Panc1 (cell line): ENCODE data around the gene TTC28. TPM values are rescaled to one million over a fixed set of nuclear protein-coding genes. Genes with fewer than 3 reads are reported as not detected.
"Not testable (repeated sequence)": the region's sequence is repeated elsewhere in the genome, so short reads cannot be mapped to it uniquely, and the experiment has no call there.

ENCODE experiments used
- ATAC-seq: fragments of 200-7000 bp; cut with Tn5 transposase; 2 replicates; pipeline ENCODE4 v1.9.1; 2020; ENCODE audit warnings: mild to moderate bottlenecking, moderate library complexity
- BruUV-seq: library from RNA; stranded (reverse); fragments of 400-500 nt; replicated peaks from 2 replicates; lab custom pipeline; 2021; lab: Mats Ljungman, UMichigan
- CTCF ChIA-PET: fragments of 300-600 bp; sonication (Branson Sonifier 250); formaldehyde crosslinking; loops from one replicate; lab custom pipeline; 2022; ENCODE audit warnings: antibody characterized with exemption; lab: Charles Lee
- POLR2A ChIA-PET: fragments of 300-600 bp; sonication (Branson Sonifier 250); formaldehyde crosslinking; loops from one replicate; lab custom pipeline; 2022; ENCODE audit warnings: antibody characterized with exemption; lab: Charles Lee
- DNase-seq: peaks from one replicate; pipeline ENCODE4 v3.0.0-alpha.2; 2010; ENCODE audit warnings: low read depth, low spot score
- H3K27ac ChIP-seq: 2 replicates; pipeline ENCODE4 v1.5.1; 2011; ENCODE audit warnings: mild to moderate bottlenecking, low read length, inconsistent platforms
- H3K27me3 ChIP-seq: fragments of 200-500 bp; sonication (Bioruptor generic); 2 replicates; pipeline ENCODE4 v1.6.0; 2014; ENCODE audit warnings: low read length, inconsistent platforms; ENCODE audit not compliant: control insufficient read depth, insufficient read depth
- H3K36me3 ChIP-seq: fragments of 200-500 bp; sonication (Bioruptor generic); 2 replicates; pipeline ENCODE4 v1.5.1; 2014; ENCODE audit warnings: inconsistent platforms, mild to moderate bottlenecking, low read length, moderate library complexity; ENCODE audit not compliant: control insufficient read depth, insufficient read depth
- H3K4me1 ChIP-seq: 2 replicates; pipeline ENCODE4 v1.5.1; 2011; ENCODE audit warnings: inconsistent platforms, mild to moderate bottlenecking, low read length, moderate library complexity; ENCODE audit not compliant: control insufficient read depth, insufficient read depth
- H3K4me3 ChIP-seq, 2 experiments: 2 replicates each; pipeline ENCODE4 v1.5.1; 2011 to 2012; ENCODE audit warnings: low read depth in 2 of 2, low read length in 2 of 2, mild to moderate bottlenecking in 2 of 2, inconsistent platforms in 1 of 2, moderate library complexity in 1 of 2
- H3K9me3 ChIP-seq: fragments of 200-500 bp; sonication (Bioruptor generic); 2 replicates; pipeline ENCODE4 v1.5.1; 2014; ENCODE audit warnings: low read depth, mild to moderate bottlenecking, inconsistent platforms, low read length, moderate library complexity; ENCODE audit not compliant: control insufficient read depth, insufficient read depth
- CTCF ChIP-seq: fragments of 450-650 bp; IDR thresholded peaks from 2 replicates; pipeline ENCODE4 v1.5.1; 2017; ENCODE audit warnings: mild to moderate bottlenecking
- POLR2AphosphoS5 ChIP-seq: IDR thresholded peaks from 2 replicates; pipeline ENCODE4 v1.6.1; 2012; ENCODE audit warnings: mild to moderate bottlenecking, low read depth, low read length, moderate library complexity
- REST ChIP-seq, 2 experiments: IDR thresholded peaks; 2 replicates each; pipeline ENCODE4 v1.6.1; 2011 to 2012; ENCODE audit warnings: low read depth in 2 of 2, control low read depth in 1 of 2, low read length in 1 of 2, mild to moderate bottlenecking in 1 of 2, moderate library complexity in 1 of 2; ENCODE audit not compliant: insufficient read depth in 1 of 2
- SIN3A ChIP-seq: IDR thresholded peaks from 2 replicates; pipeline ENCODE4 v1.6.1; 2012; ENCODE audit warnings: low read depth, mild to moderate bottlenecking, low read length, moderate library complexity, borderline replicate concordance; ENCODE audit not compliant: insufficient read depth
- TCF7L2 ChIP-seq: IDR thresholded peaks from 2 replicates; pipeline ENCODE4 v1.6.1; 2011; ENCODE audit warnings: mild to moderate bottlenecking, low read depth, low read length, inconsistent platforms
- in situ Hi-C: cut with HindIII; loops from 2 replicates; pipeline ENCODE4 v1.10.0; 2016; ENCODE audit warnings: low sequenced_read_pairs, low pct_unique_long_range_greater_than_20kb
- intact Hi-C: fragments of 100-400 bp; cut with micrococcal nuclease; formaldehyde crosslinking; loops from one replicate; pipeline ENCODE4 v1.10.0; 2022; ENCODE audit not compliant: unreplicated experiment
- total RNA-seq: library from RNA; stranded (reverse); gene quantifications from one replicate; pipeline ENCODE4 v1.2.1, GENCODE V29; 2021; ENCODE audit not compliant: unreplicated experiment

TTC28 gene
- total RNA-seq, 1 experiment from 2014 or later: 24.8 TPM

GRCh38 chr22:28473258-28473657, 206.4 kb downstream of the TTC28 start:
- in situ Hi-C loops: no loop called here
- ChIA-PET CTCF (no interaction called here), POLR2A (no interaction called here)

GRCh38 chr22:28467055-28467454, 212.6 kb downstream of the TTC28 start:
- intact Hi-C loops, ATAC-seq, H3K4me3 ChIP-seq, H3K4me1 ChIP-seq, H3K36me3 ChIP-seq, DNase-seq, H3K27me3 ChIP-seq, H3K9me3 ChIP-seq, in situ Hi-C loops, BruUV-seq, CTCF ChIA-PET, H3K27ac ChIP-seq, POLR2A ChIA-PET: not testable (repeated sequence)

More at GRCh38 chr22:28473258-28473657, 206.4 kb downstream of the TTC28 start:
- H3K4me3 ChIP-seq: no peak overlapping the region
- TF ChIP-seq TCF7L2 (no peak), SIN3A (no peak), CTCF (no peak), REST (IDR thresholded peaks at IDR 0.05; ENCODE audit: insufficient read depth in 1 of 2, low read depth in 2 of 2, low read length in 1 of 2) (no peak), POLR2AphosphoS5 (no peak)
- H3K4me1 ChIP-seq: no peaks in the 10 kb centered on the region
- H3K9me3 ChIP-seq: no peaks in the 10 kb centered on the region
- H3K36me3 ChIP-seq: no peaks in the 10 kb centered on the region
- H3K27ac ChIP-seq: no peak overlapping the region
- no peaks in the 10 kb centered on the region for H3K27me3 ChIP-seq
- ATAC-seq (no peak), DNase-seq (no peak)
- intact Hi-C loops: no loop called here
- no TSS peak for BruUV-seq

GRCh38 chr22:28466399-28466798, 213.2 kb downstream of the TTC28 start:
- in situ Hi-C loops (no loop called here), intact Hi-C loops (no loop called here)
- TF ChIP-seq CTCF (no peak), SIN3A (no peak), POLR2AphosphoS5 (no peak)
- Histone ChIP-seq H3K27ac (no peak overlapping the region), H3K27me3 (no peaks in the 10 kb centered on the region), H3K36me3 (no peaks in the 10 kb centered on the region), H3K4me1 (no peaks in the 10 kb centered on the region), H3K9me3 (no peaks in the 10 kb centered on the region), H3K4me3 (no peak overlapping the region)
- CTCF ChIA-PET: no interaction called here
- ATAC-seq (no peak), DNase-seq (no peak)
- BruUV-seq: no TSS peak
- POLR2A ChIA-PET: no interaction called here
